Activated T-helper 1 cell treated with anti-CD3 and anti-CD28 coated beads, Interleukin-12 subunit alpha, Interleukin-12 subunit beta, Interleukin-2, Interleukin-4 antibody, amounts not matched to agents 30 ng/mL and 10 ng/mL and 1 ng/mL, durations not matched to agents 14 hours and 24 hours and 36 hours (primary cell): ENCODE measurements around the gene SLIT3. TPM values are rescaled to one million over a fixed set of nuclear protein-coding genes. Genes with fewer than 3 reads are reported as not detected.

Experiments
- DNase-seq: peaks from one replicate; pipeline ENCODE4 v3.0.0; 2021; ENCODE audit warnings: low spot score
- H3K27ac Mint-ChIP-seq: one replicate; pipeline ENCODE4 v1.8.0; 2021; ENCODE audit warnings: mild to moderate bottlenecking, mixed read lengths
- H3K27me3 Mint-ChIP-seq: one replicate; pipeline ENCODE4 v1.8.0; 2022; ENCODE audit warnings: mild to moderate bottlenecking, moderate library complexity, mixed read lengths; ENCODE audit not compliant: insufficient read depth
- H3K36me3 Mint-ChIP-seq: one replicate; pipeline ENCODE4 v1.8.0; 2021; ENCODE audit warnings: low read depth, mixed read lengths
- H3K4me1 Mint-ChIP-seq: one replicate; pipeline ENCODE4 v1.8.0; 2021; ENCODE audit warnings: low read depth, mixed read lengths
- H3K4me3 Mint-ChIP-seq: one replicate; pipeline ENCODE4 v1.8.0; 2021; ENCODE audit warnings: mild to moderate bottlenecking, moderate library complexity, mixed read lengths
- H3K9me3 Mint-ChIP-seq: one replicate; pipeline ENCODE4 v1.8.0; 2021; ENCODE audit warnings: mixed read lengths
- intact Hi-C: fragments of 100-400 bp; cut with micrococcal nuclease; formaldehyde crosslinking; loops from one replicate; pipeline ENCODE4 v1.15.1; 2024
- total RNA-seq: library from RNA; stranded (reverse); gene quantifications from 2 replicates; pipeline ENCODE4 v1.2.3, GENCODE V29; 2022

Gene SLIT3
- total RNA-seq, 1 donor from 2014 or later = 0.03 TPM

DNA sequence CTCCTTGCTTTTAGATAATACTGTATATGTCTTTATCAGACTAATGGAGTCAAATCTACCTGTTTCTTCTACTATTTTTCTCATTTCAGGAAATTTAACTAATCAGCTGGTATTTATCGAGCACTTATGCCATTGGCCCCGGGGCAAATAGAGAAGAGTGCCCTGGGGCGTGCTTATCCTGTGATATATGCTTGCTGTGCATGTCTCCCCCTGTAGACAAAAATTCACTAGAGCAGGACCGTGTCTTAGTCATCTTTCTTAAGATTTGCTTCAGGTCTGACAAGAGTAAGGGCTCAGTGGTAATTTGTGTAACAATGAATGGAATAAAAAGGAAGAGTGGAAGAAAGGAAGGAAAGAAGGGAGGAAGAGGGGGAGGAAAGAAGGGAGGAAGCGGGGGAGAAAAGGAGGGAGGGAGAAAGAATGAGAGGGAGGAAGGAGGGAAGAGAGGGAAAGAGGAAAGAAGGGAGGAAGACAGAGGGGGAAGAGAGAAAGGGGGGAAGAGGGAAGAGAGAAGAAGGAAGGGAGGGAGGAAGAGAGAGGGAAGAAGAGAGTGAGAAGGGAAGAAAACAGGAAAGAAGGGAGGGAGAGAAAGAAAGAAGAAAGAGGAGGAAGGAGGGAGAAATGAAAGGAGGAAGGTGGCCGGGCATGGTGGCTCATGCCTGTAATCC, 426.1 kb downstream of the SLIT3 start:
- no peak for DNase-seq
- intact Hi-C loops = no loop called here
- H3K27ac Mint-ChIP-seq = no peak overlapping the region
- no peaks in the 10 kb centered on the region for H3K36me3 Mint-ChIP-seq
- no peaks in the 10 kb centered on the region for H3K9me3 Mint-ChIP-seq
- H3K27me3 Mint-ChIP-seq = peaks cover 8% of the 10 kb centered on the region
- no peaks in the 10 kb centered on the region for H3K4me1 Mint-ChIP-seq
- H3K4me3 Mint-ChIP-seq = no peak overlapping the region

DNA sequence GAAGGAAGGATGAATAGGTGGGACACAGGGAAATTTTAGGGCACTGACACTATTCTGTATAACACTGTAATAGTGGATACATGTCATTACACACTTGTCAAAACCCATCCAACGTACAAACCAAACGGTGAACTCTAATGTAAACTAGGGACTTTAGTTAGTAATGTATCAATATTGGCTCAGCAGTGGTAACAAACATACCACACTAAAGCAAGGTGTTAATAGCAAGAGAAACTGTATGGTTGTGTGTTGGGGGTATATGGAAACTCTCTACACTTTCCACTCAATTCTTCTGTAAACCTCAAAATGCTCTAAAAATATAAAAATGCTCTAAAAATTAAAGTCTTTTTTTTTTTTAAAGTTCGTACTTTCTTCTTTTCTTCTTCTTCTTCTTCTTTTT, 428.7 kb downstream of the SLIT3 start:
- Mint-ChIP-seq H3K27me3 (peaks cover 8% of the 10 kb centered on the region), H3K4me1 (no peaks in the 10 kb centered on the region), H3K36me3 (no peaks in the 10 kb centered on the region), H3K4me3 (no peak overlapping the region), H3K9me3 (no peaks in the 10 kb centered on the region), H3K27ac (no peak overlapping the region)
- no peak for DNase-seq
- intact Hi-C loops = no loop called here

DNA sequence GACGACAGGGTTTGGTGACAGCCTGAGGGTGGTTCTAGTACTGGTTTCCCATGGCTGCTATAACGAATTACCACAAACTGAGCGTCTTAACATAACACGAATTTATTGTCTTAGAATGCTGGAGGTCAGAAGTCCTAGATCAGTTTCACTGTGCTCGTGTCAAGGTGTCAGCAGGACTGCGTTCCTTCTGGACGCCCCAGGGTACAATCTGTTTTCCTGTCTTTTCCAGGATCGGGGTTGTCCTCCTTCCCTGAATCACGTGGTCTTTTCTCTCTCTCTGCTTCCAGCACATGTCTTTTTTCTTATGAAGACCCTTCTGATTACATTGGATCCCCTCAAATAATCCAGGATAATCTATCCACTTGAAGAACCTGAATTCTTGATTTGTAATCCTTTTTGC, 430.0 kb downstream of the SLIT3 start:
- no peak overlapping the region for H3K27ac Mint-ChIP-seq
- H3K4me1 Mint-ChIP-seq = no peaks in the 10 kb centered on the region
- H3K4me3 Mint-ChIP-seq = no peak overlapping the region
- no peaks in the 10 kb centered on the region for H3K9me3 Mint-ChIP-seq
- no peak for DNase-seq
- no peaks in the 10 kb centered on the region for H3K36me3 Mint-ChIP-seq
- H3K27me3 Mint-ChIP-seq = no peaks in the 10 kb centered on the region
- intact Hi-C loops = no loop called here

DNA sequence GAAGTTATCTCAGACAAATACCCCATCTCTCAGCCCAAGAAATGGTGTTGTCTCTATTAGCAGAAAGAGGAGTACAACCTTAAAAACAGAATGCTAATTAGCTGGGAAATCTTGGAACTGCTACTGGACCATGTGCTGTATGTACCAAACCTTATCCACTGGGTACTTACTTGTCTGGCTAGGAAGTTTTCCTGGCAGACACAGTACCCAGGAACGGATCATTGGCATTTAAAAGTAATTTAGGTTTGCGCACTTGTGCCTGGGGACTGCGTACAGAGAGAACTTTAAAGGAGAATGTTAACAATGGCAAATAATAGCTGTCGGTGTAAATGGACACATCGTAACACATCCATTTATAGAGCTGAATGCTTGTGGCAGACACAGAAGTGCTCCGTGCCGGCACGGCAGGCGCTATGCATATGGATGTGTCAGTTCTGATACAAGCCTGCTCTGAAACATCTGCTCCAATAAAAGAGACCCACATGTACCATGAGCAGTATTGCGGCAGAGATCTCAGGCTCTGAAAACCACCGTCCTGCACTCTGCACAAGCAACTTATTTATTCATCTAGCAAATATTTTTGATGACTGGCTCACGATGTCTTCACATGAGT, 431.2 kb downstream of the SLIT3 start:
- H3K36me3 Mint-ChIP-seq = no peaks in the 10 kb centered on the region
- no peak overlapping the region for H3K4me3 Mint-ChIP-seq
- H3K9me3 Mint-ChIP-seq = no peaks in the 10 kb centered on the region
- H3K27me3 Mint-ChIP-seq = peaks cover 2% of the 10 kb centered on the region
- H3K27ac Mint-ChIP-seq = no peak overlapping the region
- no peak for DNase-seq
- intact Hi-C loops = no loop called here
- H3K4me1 Mint-ChIP-seq = no peaks in the 10 kb centered on the region

DNA sequence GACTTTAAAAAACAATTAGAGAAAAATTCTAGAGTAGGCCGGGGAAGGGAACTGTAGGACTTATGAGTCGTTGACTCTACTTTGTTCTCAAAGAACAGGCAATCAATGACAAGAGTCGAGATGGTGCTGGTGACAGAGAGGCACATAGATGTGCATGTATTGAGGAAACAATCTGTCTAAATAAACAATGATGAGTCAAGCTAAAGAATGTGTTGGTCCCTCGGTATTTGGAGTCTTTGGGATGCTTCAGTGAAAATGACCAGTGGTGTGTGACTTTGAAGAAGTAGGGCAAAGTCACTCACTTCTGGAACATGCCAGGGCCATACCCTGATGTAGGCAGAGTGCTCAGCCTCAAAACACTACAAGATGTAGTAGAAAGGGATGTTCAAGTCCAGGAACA, 433.7 kb downstream of the SLIT3 start:
- peaks cover 7% of the 10 kb centered on the region for H3K9me3 Mint-ChIP-seq
- intact Hi-C loops = no loop called here
- no peak overlapping the region for H3K4me3 Mint-ChIP-seq
- no peaks in the 10 kb centered on the region for H3K4me1 Mint-ChIP-seq
- H3K36me3 Mint-ChIP-seq = no peaks in the 10 kb centered on the region
- H3K27me3 Mint-ChIP-seq = peaks cover 2% of the 10 kb centered on the region
- no peak overlapping the region for H3K27ac Mint-ChIP-seq
- DNase-seq = no peak

DNA sequence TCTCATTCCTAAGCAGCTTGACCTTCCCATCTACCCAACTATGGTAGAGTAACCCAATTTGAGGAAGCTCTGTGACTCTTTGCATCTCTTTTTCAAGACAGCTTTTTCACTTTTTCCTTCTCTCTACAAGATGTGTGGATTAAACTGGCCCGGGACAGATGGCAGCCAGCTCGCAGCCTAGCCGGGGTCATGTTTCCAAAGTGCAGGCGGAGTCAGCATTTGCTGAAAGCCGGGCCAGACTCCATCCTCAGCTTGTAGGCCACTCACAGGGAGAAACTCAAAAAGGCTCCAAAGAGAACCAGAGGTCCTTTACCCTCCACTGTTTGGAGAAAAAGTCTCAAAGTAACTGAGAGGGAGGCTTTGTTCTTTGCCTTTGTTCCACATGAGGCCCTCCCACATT, 435.0 kb downstream of the SLIT3 start:
- Mint-ChIP-seq H3K4me3 (no peak overlapping the region), H3K27me3 (peaks cover 2% of the 10 kb centered on the region), H3K36me3 (no peaks in the 10 kb centered on the region), H3K27ac (no peak overlapping the region), H3K9me3 (peaks cover 7% of the 10 kb centered on the region), H3K4me1 (no peaks in the 10 kb centered on the region)
- intact Hi-C loops = no loop called here
- no peak for DNase-seq

DNA sequence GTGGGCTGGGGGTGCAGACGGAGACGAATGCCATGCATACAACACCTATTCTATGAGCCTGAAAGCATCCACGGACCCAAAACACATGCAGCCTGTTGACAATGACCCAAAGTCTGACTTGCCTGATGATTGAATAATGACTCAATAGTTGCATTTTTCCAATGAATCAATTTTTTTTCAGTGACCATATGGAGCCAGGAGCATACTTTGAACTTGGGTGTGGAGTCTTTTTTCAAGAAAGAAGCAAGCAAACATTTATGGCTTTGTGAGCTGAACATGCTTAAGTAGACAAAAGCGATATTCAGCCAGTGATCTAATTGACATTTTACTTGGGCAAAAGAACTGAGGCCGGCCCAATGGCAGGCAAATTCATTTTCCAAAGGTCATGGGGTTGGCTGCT, 437.9 kb downstream of the SLIT3 start:
- Mint-ChIP-seq H3K27me3 (peaks cover 5% of the 10 kb centered on the region), H3K9me3 (peaks cover 7% of the 10 kb centered on the region), H3K4me3 (no peak overlapping the region), H3K36me3 (no peaks in the 10 kb centered on the region), H3K27ac (no peak overlapping the region), H3K4me1 (no peaks in the 10 kb centered on the region)
- intact Hi-C loops = no loop called here
- no peak for DNase-seq

DNA sequence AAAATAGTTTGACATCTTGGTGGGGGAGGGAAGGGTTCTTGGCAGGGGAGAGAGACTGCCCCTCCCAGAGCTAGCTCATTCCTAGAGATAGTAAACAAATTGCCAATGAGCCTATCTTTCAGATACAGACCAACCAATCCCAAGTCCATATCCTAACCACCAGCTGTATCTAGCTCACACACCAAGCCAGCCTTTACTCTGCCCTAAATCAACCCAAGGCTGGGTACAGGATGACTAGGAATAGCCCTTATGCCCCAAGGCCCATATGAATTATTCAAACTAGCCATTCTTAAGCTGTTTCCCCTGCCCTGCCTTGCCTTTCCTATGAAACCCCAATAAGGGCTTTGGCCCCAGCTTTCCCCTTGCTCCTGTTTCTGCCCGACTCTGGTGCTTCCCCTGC, 440.4 kb downstream of the SLIT3 start:
- no peak for DNase-seq
- no peak overlapping the region for H3K4me3 Mint-ChIP-seq
- H3K4me1 Mint-ChIP-seq = no peaks in the 10 kb centered on the region
- H3K9me3 Mint-ChIP-seq = peaks cover 7% of the 10 kb centered on the region
- H3K27ac Mint-ChIP-seq = no peak overlapping the region
- intact Hi-C loops = no loop called here
- H3K27me3 Mint-ChIP-seq = peaks cover 8% of the 10 kb centered on the region
- H3K36me3 Mint-ChIP-seq = no peaks in the 10 kb centered on the region

DNA sequence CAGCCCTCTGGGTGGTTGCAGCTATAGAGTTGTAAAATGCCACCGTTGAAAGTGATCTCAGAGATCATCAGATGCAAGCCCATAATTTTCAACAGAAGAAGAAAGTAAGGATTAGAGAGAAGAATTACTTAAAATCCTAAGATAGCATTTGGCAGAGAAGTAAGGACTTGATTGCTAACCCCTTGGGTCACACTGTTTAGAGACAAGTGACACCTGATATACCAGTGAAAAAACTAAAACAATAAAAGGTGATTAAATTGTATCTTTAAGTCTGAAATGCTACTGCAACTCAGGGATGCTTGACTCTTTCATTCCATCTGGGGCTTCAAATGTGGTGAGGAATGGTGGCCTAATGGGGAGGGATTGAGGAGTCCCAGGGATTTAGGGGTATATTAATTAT, 440.9 kb downstream of the SLIT3 start:
- H3K36me3 Mint-ChIP-seq = no peaks in the 10 kb centered on the region
- intact Hi-C loops = no loop called here
- peaks cover 6% of the 10 kb centered on the region for H3K27me3 Mint-ChIP-seq
- no peak for DNase-seq
- peaks cover 7% of the 10 kb centered on the region for H3K9me3 Mint-ChIP-seq
- no peak overlapping the region for H3K27ac Mint-ChIP-seq
- H3K4me1 Mint-ChIP-seq = no peaks in the 10 kb centered on the region
- H3K4me3 Mint-ChIP-seq = no peak overlapping the region

DNA sequence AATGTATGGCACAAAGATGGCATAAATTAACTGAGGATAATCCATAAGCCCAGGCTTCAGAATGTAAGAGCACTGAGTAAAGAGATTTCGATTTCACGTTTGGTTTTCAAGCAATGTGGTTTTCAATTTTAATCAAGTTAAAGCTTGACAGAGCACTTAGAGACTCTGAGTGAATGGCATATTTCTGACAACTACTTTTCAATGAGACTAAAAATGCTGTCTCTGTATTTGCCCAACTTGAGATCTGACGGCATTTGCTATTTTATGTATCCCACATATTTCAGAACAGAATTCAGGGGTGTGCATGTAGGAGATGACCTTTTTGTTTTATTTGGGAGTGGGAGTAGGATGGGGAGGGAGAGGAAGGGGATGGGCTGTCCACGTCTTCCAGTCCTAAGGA, 441.5 kb downstream of the SLIT3 start:
- H3K36me3 Mint-ChIP-seq = no peaks in the 10 kb centered on the region
- DNase-seq = no peak
- no peak overlapping the region for H3K27ac Mint-ChIP-seq
- H3K4me1 Mint-ChIP-seq = no peaks in the 10 kb centered on the region
- intact Hi-C loops = loop anchor here (10.0 kb wide), 1 partner anchor 115 kb away; no protein-coding TSS in a partner anchor
- peaks cover 7% of the 10 kb centered on the region for H3K9me3 Mint-ChIP-seq
- H3K27me3 Mint-ChIP-seq = peaks cover 6% of the 10 kb centered on the region
- H3K4me3 Mint-ChIP-seq = no peak overlapping the region

DNA sequence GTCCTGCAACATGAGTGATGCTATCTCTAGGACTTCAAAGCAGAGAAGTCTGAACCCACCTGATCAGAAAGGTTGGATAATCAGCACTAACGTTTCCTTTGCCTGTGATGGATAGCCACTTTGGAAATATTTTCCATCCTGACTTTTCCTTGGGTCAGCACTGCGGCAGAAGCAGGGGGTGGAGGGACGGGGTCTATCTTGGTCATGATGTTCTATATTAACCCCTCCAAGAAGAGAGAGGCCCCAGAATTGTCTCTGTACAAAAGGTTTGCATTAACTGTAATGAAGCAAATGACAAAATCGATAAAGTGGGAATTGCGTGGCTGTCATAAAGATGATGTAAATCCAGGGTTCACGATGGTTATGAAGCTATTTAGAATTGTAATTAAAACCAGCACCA, 441.9 kb downstream of the SLIT3 start:
- Mint-ChIP-seq H3K27me3 (peaks cover 6% of the 10 kb centered on the region), H3K4me3 (no peak overlapping the region), H3K27ac (no peak overlapping the region), H3K36me3 (no peaks in the 10 kb centered on the region), H3K9me3 (peaks cover 4% of the 10 kb centered on the region), H3K4me1 (no peaks in the 10 kb centered on the region)
- intact Hi-C loops = loop anchor here (10.0 kb wide), 1 partner anchor 114 kb away; no protein-coding TSS in a partner anchor
- no peak for DNase-seq

DNA sequence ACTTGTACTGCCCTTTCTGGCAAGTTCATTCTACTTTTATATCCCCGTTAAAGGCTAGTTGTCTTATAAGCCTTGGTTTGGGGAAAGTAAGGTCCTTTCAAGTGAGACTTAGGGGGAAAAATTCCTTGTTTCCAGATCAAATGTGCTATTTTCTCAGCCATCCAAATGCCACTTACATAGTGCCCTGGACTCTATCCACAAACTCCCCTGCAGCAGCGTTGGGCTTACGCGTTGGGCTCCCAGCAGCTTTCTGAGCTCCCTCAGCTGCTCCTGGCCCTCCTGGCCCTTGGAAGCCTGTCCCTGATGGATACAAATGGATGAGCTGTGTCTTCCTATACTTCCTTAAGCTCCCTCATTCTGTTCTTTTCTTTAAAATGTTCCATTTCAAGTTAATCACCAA, 442.6 kb downstream of the SLIT3 start:
- Mint-ChIP-seq H3K27ac (no peak overlapping the region), H3K36me3 (no peaks in the 10 kb centered on the region)
- intact Hi-C loops = loop anchor here (10.0 kb wide), 1 partner anchor 114 kb away; no protein-coding TSS in a partner anchor

DNA sequence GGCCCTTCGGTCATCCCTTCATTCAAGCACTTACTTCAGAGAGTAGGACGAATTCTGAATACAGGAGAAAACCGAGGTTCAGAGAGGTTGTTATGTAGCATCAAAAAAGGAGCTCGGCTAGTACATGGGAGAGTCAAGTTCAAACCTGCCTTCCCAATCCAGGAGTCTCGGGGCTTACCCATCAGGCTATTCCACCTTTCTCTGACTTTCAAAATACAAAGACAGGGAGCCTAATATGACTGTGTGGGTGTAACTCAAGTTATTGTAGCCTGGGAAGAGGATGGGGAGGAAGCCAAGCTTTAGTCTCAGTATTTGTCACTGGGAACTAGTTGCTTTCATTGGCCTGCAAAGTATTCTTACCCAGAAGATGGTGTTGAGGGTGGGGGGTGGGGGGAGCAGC, 447.0 kb downstream of the SLIT3 start:
- intact Hi-C loops = loop anchor here (10.0 kb wide), 1 partner anchor 109 kb away; no protein-coding TSS in a partner anchor
- Mint-ChIP-seq H3K27ac (no peak overlapping the region), H3K36me3 (no peaks in the 10 kb centered on the region), H3K27me3 (peaks cover 14% of the 10 kb centered on the region), H3K9me3 (no peaks in the 10 kb centered on the region), H3K4me3 (no peak overlapping the region), H3K4me1 (peaks cover 20% of the 10 kb centered on the region)
- DNase-seq = no peak

More for the DNA sequence above, 442.6 kb downstream of the SLIT3 start:
- peaks cover 1% of the 10 kb centered on the region for H3K9me3 Mint-ChIP-seq
- DNase-seq = no peak
- no peaks in the 10 kb centered on the region for H3K4me1 Mint-ChIP-seq
- no peak overlapping the region for H3K4me3 Mint-ChIP-seq
- H3K27me3 Mint-ChIP-seq = peaks cover 6% of the 10 kb centered on the region
